HCT116 (cell line): Measurements from ENCODE around the gene SLC25A13. TPM values are rescaled to one million over a fixed set of nuclear protein-coding genes. Genes with fewer than 3 reads are reported as not detected.

Experiments used
- ATAC-seq: fragments of 200-7000 bp; cut with Tn5 transposase; 2 replicates; pipeline ENCODE4 v1.9.1; 2020; ENCODE audit warnings: mild to moderate bottlenecking, moderate library complexity
- BruUV-seq: library from RNA; stranded (reverse); fragments of 400-500 nt; replicated peaks from 2 replicates; lab custom pipeline; 2021; lab: Mats Ljungman, UMichigan
- CTCF ChIA-PET: fragments of 300-600 bp; sonication (Branson Sonifier 250); formaldehyde crosslinking; loops from one replicate; lab custom pipeline; 2021; ENCODE audit warnings: antibody characterized with exemption; lab: Charles Lee
- POLR2A ChIA-PET: fragments of 300-600, 350-600 bp; sonication (Branson Sonifier 250); formaldehyde crosslinking; loops from one replicate; lab custom pipeline; 2021; ENCODE audit warnings: antibody characterized with exemption; lab: Charles Lee
- RAD21 ChIA-PET, 2 experiments: fragments of 300-600 bp; sonication (Branson Sonifier 250); formaldehyde crosslinking; loops; one replicate each; lab custom pipeline; 2023; ENCODE audit warnings: low total read pairs in 2 of 2; ENCODE audit not compliant: uncharacterized antibody in 2 of 2, unreplicated experiment in 2 of 2, low non-redundant PET in 1 of 2; lab: Charles Lee
- DNase-seq: peaks from one replicate; pipeline ENCODE4 v3.0.0-alpha.2; 2010; ENCODE audit warnings: low read depth, low spot score
- H2AFZ ChIP-seq: fragments of 200-600 bp; shearing (Covaris generic), sonication (generic); 2 replicates; pipeline ENCODE4 v1.6.1; 2017; ENCODE audit warnings: low read depth, mixed run types, mixed read lengths, antibody characterized with exemption, low read length; ENCODE audit not compliant: poor library complexity, severe bottlenecking
- H3K27ac ChIP-seq: 2 replicates; pipeline ENCODE4 v1.5.1; 2012; ENCODE audit warnings: low read depth, low read length
- H3K27me3 ChIP-seq: fragments of 200-600 bp; sonication (generic); 2 replicates; pipeline ENCODE4 v1.6.1; 2016; ENCODE audit warnings: mixed run types, low read length, mixed read lengths; ENCODE audit not compliant: insufficient read depth
- H3K36me3 ChIP-seq, 2 experiments: fragments of 200-500 bp in 1 of 2; fragments of 200-600 bp in 1 of 2; sonication (Bioruptor generic) in 1 of 2; sonication (generic) in 1 of 2; 2 replicates each; pipeline versions ENCODE4 v1.5.1 to v1.6.1; 2014 to 2016; ENCODE audit warnings: low read length in 2 of 2, inconsistent platforms in 1 of 2, mixed read lengths in 1 of 2, mixed run types in 1 of 2; ENCODE audit not compliant: insufficient read depth in 2 of 2, control insufficient read depth in 1 of 2
- H3K4me1 ChIP-seq, 2 experiments: fragments of 200-600 bp in 1 of 2; sonication (generic) in 1 of 2; 2 replicates each; pipeline versions ENCODE4 v1.5.1 to v1.6.1; 2012 to 2017; ENCODE audit warnings: low read length in 2 of 2, inconsistent platforms in 1 of 2, mild to moderate bottlenecking in 1 of 2, mixed read lengths in 1 of 2, mixed run types in 1 of 2, moderate library complexity in 1 of 2; ENCODE audit not compliant: insufficient read depth in 2 of 2, control insufficient read depth in 1 of 2
- H3K4me2 ChIP-seq: fragments of 200-600 bp; sonication (generic); 2 replicates; pipeline ENCODE4 v1.6.1; 2017; ENCODE audit warnings: mixed run types, low read length, mixed read lengths
- H3K4me3 ChIP-seq, 2 experiments: fragments of 200-600 bp in 1 of 2; sonication (generic) in 1 of 2; replicated peaks in 1 of 2; 2 replicates each; pipeline ENCODE4 v1.5.1; 2011 to 2016; ENCODE audit warnings: low read length in 2 of 2, control low read depth in 1 of 2, low read depth in 1 of 2, mild to moderate bottlenecking in 1 of 2, mixed read lengths in 1 of 2, mixed run types in 1 of 2
- H3K79me2 ChIP-seq: fragments of 200-600 bp; sonication (generic); 2 replicates; pipeline ENCODE4 v1.6.1; 2017; ENCODE audit warnings: mild to moderate bottlenecking, mixed run types, low read length, moderate library complexity, mixed read lengths; ENCODE audit not compliant: insufficient read depth
- H3K9ac ChIP-seq: fragments of 200-600 bp; sonication (generic); 2 replicates; pipeline ENCODE4 v1.6.1; 2016; ENCODE audit warnings: low read length, mixed read lengths
- H3K9me2 ChIP-seq: fragments of 200-600 bp; sonication (generic), shearing (Covaris generic); 2 replicates; pipeline ENCODE4 v1.6.1; 2017; ENCODE audit warnings: mixed run types, mild to moderate bottlenecking, moderate library complexity; ENCODE audit not compliant: insufficient read depth
- H3K9me3 ChIP-seq, 2 experiments: fragments of 200-500 bp in 1 of 2; fragments of 200-600 bp in 1 of 2; sonication (Bioruptor generic) in 1 of 2; sonication (generic) in 1 of 2; 2 replicates each; pipeline ENCODE4 v1.6.1; 2014 to 2017; ENCODE audit warnings: low read length in 2 of 2, mixed read lengths in 2 of 2, inconsistent platforms in 1 of 2, low read depth in 1 of 2, mild to moderate bottlenecking in 1 of 2, mixed run types in 1 of 2, moderate library complexity in 1 of 2; ENCODE audit not compliant: control insufficient read depth in 1 of 2, insufficient read depth in 1 of 2
- H4K20me1 ChIP-seq: fragments of 200-600 bp; sonication (generic), shearing (Covaris generic); 2 replicates; pipeline ENCODE4 v1.6.1; 2017; ENCODE audit warnings: mixed run types, mild to moderate bottlenecking, moderate library complexity; ENCODE audit not compliant: insufficient read depth
- CBX3 ChIP-seq: IDR thresholded peaks from 2 replicates; pipeline ENCODE4 v1.6.1; 2012; ENCODE audit warnings: low read depth
- EGR1 ChIP-seq: IDR thresholded peaks from 2 replicates; pipeline ENCODE4 v1.6.1; 2012; ENCODE audit warnings: low read depth
- ELF1 ChIP-seq: IDR thresholded peaks from 2 replicates; pipeline ENCODE4 v1.6.1; 2012; ENCODE audit warnings: low read depth, borderline replicate concordance
- EZH2 ChIP-seq: fragments of 200-600 bp; sonication (generic); IDR thresholded peaks from 2 replicates; pipeline ENCODE4 v1.6.1; 2017; ENCODE audit warnings: antibody characterized with exemption, mixed run types
- EZH2phosphoT487 ChIP-seq: fragments of 200-600 bp; IDR thresholded peaks from 2 replicates; pipeline ENCODE4 v1.6.1; 2018; ENCODE audit warnings: antibody characterized with exemption, borderline replicate concordance
- FOSL1 ChIP-seq: IDR thresholded peaks from 2 replicates; pipeline ENCODE4 v1.6.1; 2012; ENCODE audit warnings: low read depth
- POLR2A ChIP-seq: IDR thresholded peaks from 2 replicates; pipeline ENCODE4 v1.7.0; 2011; ENCODE audit warnings: borderline replicate concordance; ENCODE audit not compliant: insufficient read depth, insufficient read length; ENCODE audit errors: extremely low read depth
- POLR2AphosphoS5 ChIP-seq: IDR thresholded peaks from 2 replicates; pipeline ENCODE4 v1.6.1; 2011; ENCODE audit warnings: mild to moderate bottlenecking, low read depth, low read length, moderate library complexity
- SIN3A ChIP-seq: IDR thresholded peaks from 2 replicates; pipeline ENCODE4 v1.6.1; 2012; ENCODE audit warnings: low read depth
- intact Hi-C: fragments of 100-400 bp; cut with micrococcal nuclease; formaldehyde crosslinking; loops from 2 replicates; pipeline ENCODE4 v1.10.0; 2022
- total RNA-seq: library from RNA; stranded (reverse); gene quantifications from one replicate; pipeline ENCODE4 v1.2.1, GENCODE V29; 2021; ENCODE audit not compliant: unreplicated experiment
- TF ChIP-seq, protein P1 (sequence below): IDR thresholded peaks from 2 replicates; pipeline ENCODE4 v1.6.1; 2011; ENCODE audit warnings: mild to moderate bottlenecking, low read length, moderate library complexity; ENCODE audit not compliant: insufficient replicate concordance; ENCODE audit errors: extremely low read depth
- TF ChIP-seq, protein P2 (sequence below): IDR thresholded peaks from 2 replicates; pipeline ENCODE4 v1.6.1; 2012
- TF ChIP-seq, protein P3 (sequence below): IDR thresholded peaks from 2 replicates; pipeline ENCODE4 v1.6.1; 2012

Gene SLC25A13
- total RNA-seq, 1 experiment from 2014 or later = 19.3 TPM

DNA sequence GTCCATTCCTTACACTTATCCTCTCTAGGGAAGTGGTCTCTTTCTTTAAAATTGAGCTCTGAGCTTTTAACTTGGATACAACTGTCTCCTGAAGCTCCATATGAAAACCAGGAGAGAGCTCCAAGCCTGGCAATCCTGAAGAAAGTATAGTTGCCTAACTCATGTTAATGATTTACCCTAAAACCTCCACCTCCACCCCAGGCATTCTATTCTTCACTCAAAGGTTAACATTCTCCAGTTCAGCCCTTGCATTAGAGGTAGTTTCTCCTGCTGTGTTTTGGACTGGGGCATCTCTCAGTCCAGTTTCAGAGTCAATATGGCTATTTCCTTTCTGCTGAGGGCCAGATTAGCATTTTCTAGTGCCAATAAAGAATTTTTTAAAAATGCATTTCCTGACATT is 195.5 kb downstream of the SLC25A13 start:
- ChIA-PET CTCF (no interaction called here), POLR2A (no interaction called here), RAD21 (no interaction called here)
- no peaks in the 10 kb centered on the region for H3K27me3 ChIP-seq
- no peaks in the 10 kb centered on the region for H3K9me2 ChIP-seq
- intact Hi-C loops = no loop called here
- no peak for ATAC-seq
- no peaks in the 10 kb centered on the region for H3K9me3 ChIP-seq
- no peak overlapping the region for H2AFZ ChIP-seq
- no peak overlapping the region for H3K27ac ChIP-seq
- no peaks in the 10 kb centered on the region for H4K20me1 ChIP-seq
- H3K79me2 ChIP-seq = no peaks in the 10 kb centered on the region
- no peak overlapping the region for H3K4me2 ChIP-seq
- no peaks in the 10 kb centered on the region for H3K36me3 ChIP-seq
- H3K9ac ChIP-seq = no peak overlapping the region
- TF ChIP-seq POLR2A (no peak), EGR1 (no peak), EZH2 (no peak), FOSL1 (no peak), POLR2AphosphoS5 (no peak), EZH2phosphoT487 (no peak), ELF1 (no peak), SIN3A (no peak), CBX3 (no peak)
- TF ChIP-seq, protein P1, sequence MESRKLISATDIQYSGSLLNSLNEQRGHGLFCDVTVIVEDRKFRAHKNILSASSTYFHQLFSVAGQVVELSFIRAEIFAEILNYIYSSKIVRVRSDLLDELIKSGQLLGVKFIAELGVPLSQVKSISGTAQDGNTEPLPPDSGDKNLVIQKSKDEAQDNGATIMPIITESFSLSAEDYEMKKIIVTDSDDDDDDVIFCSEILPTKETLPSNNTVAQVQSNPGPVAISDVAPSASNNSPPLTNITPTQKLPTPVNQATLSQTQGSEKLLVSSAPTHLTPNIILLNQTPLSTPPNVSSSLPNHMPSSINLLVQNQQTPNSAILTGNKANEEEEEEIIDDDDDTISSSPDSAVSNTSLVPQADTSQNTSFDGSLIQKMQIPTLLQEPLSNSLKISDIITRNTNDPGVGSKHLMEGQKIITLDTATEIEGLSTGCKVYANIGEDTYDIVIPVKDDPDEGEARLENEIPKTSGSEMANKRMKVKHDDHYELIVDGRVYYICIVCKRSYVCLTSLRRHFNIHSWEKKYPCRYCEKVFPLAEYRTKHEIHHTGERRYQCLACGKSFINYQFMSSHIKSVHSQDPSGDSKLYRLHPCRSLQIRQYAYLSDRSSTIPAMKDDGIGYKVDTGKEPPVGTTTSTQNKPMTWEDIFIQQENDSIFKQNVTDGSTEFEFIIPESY = no peak
- TF ChIP-seq, protein P2, sequence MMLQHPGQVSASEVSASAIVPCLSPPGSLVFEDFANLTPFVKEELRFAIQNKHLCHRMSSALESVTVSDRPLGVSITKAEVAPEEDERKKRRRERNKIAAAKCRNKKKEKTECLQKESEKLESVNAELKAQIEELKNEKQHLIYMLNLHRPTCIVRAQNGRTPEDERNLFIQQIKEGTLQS = no peak
- TF ChIP-seq, protein P3, sequence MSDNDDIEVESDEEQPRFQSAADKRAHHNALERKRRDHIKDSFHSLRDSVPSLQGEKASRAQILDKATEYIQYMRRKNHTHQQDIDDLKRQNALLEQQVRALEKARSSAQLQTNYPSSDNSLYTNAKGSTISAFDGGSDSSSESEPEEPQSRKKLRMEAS = no peak
- TF ChIP-seq, all 23 proteins: peak for 0
- no TSS peak for BruUV-seq
- Histone ChIP-seq H3K4me3 (no peak overlapping the region), H3K4me1 (no peaks in the 10 kb centered on the region)
- no peak for DNase-seq
